SK-N-SH treated with all-trans-retinoic acid at 6 μM for 48 hours (cell line): Measurements from ENCODE around the gene FLG2.

Source experiments
- BACH2 ChIP-seq: fragments of 250-450 bp; sonication (Bioruptor Pico); IDR thresholded peaks from 2 replicates; pipeline ENCODE4 v1.9.0; 2021; ENCODE audit warnings: mild to moderate bottlenecking, borderline replicate concordance
- CREB5 ChIP-seq: fragments of 250-450 bp; sonication (Bioruptor Pico); IDR thresholded peaks from 2 replicates; pipeline ENCODE4 v1.5.1; 2020; ENCODE audit warnings: low read depth, mild to moderate bottlenecking, moderate library complexity
- CSDC2 ChIP-seq: fragments of 250-450 bp; sonication (Bioruptor Pico); IDR thresholded peaks from 2 replicates; pipeline ENCODE4 v1.5.0; 2020; ENCODE audit warnings: mild to moderate bottlenecking, moderate library complexity
- ESRRG ChIP-seq: fragments of 250-450 bp; sonication (Bioruptor Pico); IDR thresholded peaks from 2 replicates; pipeline ENCODE4 v1.6.1; 2021; ENCODE audit warnings: mild to moderate bottlenecking
- GLIS3 ChIP-seq: fragments of 250-450 bp; sonication (Bioruptor Pico); IDR thresholded peaks from 2 replicates; pipeline ENCODE4 v1.5.0; 2020; ENCODE audit warnings: mild to moderate bottlenecking, moderate library complexity
- PATZ1 ChIP-seq: fragments of 250-450 bp; sonication (Bioruptor Pico); IDR thresholded peaks from 2 replicates; pipeline ENCODE4 v1.8.0; 2020; ENCODE audit warnings: mild to moderate bottlenecking, moderate library complexity, borderline replicate concordance
- PPARA ChIP-seq: fragments of 250-450 bp; sonication (Bioruptor Pico); IDR thresholded peaks from 2 replicates; pipeline ENCODE4 v1.5.0; 2020; ENCODE audit warnings: mild to moderate bottlenecking, borderline replicate concordance
- RARB ChIP-seq: fragments of 250-450 bp; sonication (Bioruptor Pico); IDR thresholded peaks from 2 replicates; pipeline ENCODE4 v1.8.0; 2021; ENCODE audit warnings: mild to moderate bottlenecking, moderate library complexity
- SNAI2 ChIP-seq: fragments of 250-450 bp; sonication (Bioruptor Pico); IDR thresholded peaks from 2 replicates; pipeline ENCODE4 v1.5.0; 2020; ENCODE audit warnings: mild to moderate bottlenecking, moderate library complexity
- TOX ChIP-seq: fragments of 250-450 bp; sonication (Bioruptor Pico); IDR thresholded peaks from 2 replicates; pipeline ENCODE4 v1.8.0; 2021; ENCODE audit warnings: mild to moderate bottlenecking, moderate library complexity, borderline replicate concordance
- ZFP3 ChIP-seq: fragments of 250-450 bp; sonication (Bioruptor Pico); IDR thresholded peaks from 2 replicates; pipeline ENCODE4 v1.5.0; 2020; ENCODE audit warnings: mild to moderate bottlenecking, moderate library complexity
- ZFP30 ChIP-seq: fragments of 450-650 bp; formaldehyde crosslinking; IDR thresholded peaks from 2 replicates; pipeline ENCODE4 v1.5.0; 2022; ENCODE audit warnings: mild to moderate bottlenecking, moderate library complexity
- ZNF565 ChIP-seq: fragments of 450-650 bp; formaldehyde crosslinking; conservative IDR thresholded peaks from 2 replicates; pipeline ENCODE4 v1.5.0; 2020; ENCODE audit warnings: low read depth, mild to moderate bottlenecking, moderate library complexity
- ZNF70 ChIP-seq: fragments of 450-650 bp; formaldehyde crosslinking; IDR thresholded peaks from 2 replicates; pipeline ENCODE4 v1.5.0; 2020; ENCODE audit warnings: mild to moderate bottlenecking, moderate library complexity

- TF ChIP-seq ESRRG (no peak), ZFP30 (CRISPR knock-in tag) (no peak), PATZ1 (CRISPR knock-in tag) (no peak), ZNF565 (CRISPR knock-in tag) (no peak), ZNF70 (CRISPR knock-in tag) (no peak), PPARA (CRISPR knock-in tag) (no peak), BACH2 (no peak), SNAI2 (CRISPR knock-in tag) (no peak), CREB5 (CRISPR knock-in tag) (no peak), GLIS3 (no peak), CSDC2 (CRISPR knock-in tag) (no peak), ZFP3 (CRISPR knock-in tag) (no peak), RARB (no peak), TOX (no peak)
Measured at GRCh38 chr1:152380932-152381331, 21.1 kb upstream of the FLG2 start.
